ENCODE data around the gene SSX1. TPM values are rescaled to one million over a fixed set of nuclear protein-coding genes. Genes with fewer than 3 reads are reported as not detected.
"Not testable (repeated sequence)": the region's sequence is repeated elsewhere in the genome, so short reads cannot be mapped to it uniquely, and the experiment has no call there.

The SSX1 gene, protein sequence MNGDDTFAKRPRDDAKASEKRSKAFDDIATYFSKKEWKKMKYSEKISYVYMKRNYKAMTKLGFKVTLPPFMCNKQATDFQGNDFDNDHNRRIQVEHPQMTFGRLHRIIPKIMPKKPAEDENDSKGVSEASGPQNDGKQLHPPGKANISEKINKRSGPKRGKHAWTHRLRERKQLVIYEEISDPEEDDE
- under 1 TPM in 2 of 3 donors, not detected in 1; 0.16 to 0.23 TPM for total RNA-seq

DNA sequence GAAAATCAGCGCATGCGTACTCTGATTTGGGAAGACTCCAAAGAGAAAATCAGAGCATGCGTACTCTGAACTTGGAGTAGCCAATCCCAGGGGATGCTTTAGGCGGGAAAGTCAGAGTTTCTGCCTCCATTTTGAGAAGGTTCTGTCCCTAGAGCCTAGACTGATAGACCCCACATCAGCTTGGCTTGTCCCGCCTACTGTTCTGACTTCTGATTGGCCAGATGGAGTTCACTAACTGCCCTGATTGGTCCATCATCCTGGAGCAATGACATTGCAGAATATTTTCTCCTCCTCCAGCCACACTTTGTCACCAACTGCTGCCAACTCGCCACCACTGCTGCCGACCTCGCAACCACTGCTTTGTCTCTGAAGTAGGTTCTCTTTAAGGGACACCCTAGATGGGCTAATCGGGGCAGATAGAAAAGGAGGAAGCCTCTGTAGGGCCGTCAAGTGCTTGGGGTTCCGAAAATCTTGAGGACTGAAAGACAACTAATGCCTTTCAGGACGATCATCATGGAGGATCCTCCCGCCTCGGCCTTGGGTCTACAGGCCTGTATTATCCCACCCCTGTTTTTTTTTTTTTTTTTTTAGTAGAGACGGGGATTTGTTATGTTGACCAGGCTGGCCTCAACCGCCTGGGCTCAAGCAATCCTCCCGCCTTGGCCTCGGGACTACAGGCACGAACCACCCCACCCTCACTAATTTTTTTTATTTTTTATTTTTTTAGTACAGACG is at the start of gene SSX1:
TSS of gene SSX1 (plus strand) at position 331 of the 735 bp plus-strand sequence. CDS start 1,850 bp downstream, outside the sequence.
- not testable (repeated sequence) for ATAC-seq; H3K36me3 Mint-ChIP-seq (ENCODE audit: insufficient read depth); H3K4me1 Mint-ChIP-seq (ENCODE audit: low read depth); DNase-seq; H3K27me3 Mint-ChIP-seq (ENCODE audit: low read depth); H3K4me3 Mint-ChIP-seq; H3K9me3 Mint-ChIP-seq

DNA sequence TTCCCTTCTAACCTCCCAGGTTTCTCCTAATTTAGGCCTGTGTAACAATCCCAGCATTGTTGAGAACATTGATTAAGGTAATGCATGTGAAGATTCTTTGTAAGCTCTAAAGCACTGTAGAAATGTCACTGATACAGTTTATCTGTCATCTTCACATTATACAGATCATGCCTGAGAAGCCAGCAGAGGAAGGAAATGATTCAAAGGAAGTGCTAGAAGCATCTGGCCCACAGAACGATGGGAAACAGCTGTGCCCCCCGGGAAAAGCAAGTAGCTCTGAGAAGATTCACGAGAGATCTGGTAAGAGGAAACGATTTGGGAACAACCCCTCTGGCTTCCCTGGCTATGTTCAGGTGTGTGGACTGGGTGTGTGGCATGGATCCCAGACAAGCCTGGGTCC is 40.9 kb upstream of the SSX1 start:
- H3K4me1 Mint-ChIP-seq (ENCODE audit: low read depth); ATAC-seq; H3K27me3 Mint-ChIP-seq (ENCODE audit: low read depth); DNase-seq; H3K9me3 Mint-ChIP-seq; H3K4me3 Mint-ChIP-seq; H3K36me3 Mint-ChIP-seq (ENCODE audit: insufficient read depth): not testable (repeated sequence)

DNA sequence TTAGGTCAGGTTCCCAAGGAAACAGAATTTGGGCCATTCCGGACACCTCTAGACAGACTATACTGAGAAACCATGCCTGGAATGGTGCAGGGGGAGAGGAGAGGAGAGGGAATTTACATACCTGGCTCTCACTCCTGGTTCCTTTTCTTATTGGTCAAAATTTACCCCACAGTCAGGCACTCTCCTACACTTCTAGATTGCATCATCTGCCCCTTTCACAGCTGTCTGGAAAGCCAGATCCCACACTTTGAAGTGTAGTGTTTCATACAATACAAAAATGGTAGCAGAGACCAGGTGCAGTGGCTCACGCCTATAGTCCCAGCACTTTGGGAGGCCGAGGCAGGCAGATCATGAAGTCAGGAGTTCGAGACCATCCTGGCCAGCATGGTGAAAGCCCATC is 31.0 kb upstream of the SSX1 start:
- H3K4me1 Mint-ChIP-seq (ENCODE audit: low read depth); H3K9me3 Mint-ChIP-seq; ATAC-seq; H3K4me3 Mint-ChIP-seq; DNase-seq; H3K27me3 Mint-ChIP-seq (ENCODE audit: low read depth); H3K36me3 Mint-ChIP-seq (ENCODE audit: insufficient read depth): not testable (repeated sequence)

DNA sequence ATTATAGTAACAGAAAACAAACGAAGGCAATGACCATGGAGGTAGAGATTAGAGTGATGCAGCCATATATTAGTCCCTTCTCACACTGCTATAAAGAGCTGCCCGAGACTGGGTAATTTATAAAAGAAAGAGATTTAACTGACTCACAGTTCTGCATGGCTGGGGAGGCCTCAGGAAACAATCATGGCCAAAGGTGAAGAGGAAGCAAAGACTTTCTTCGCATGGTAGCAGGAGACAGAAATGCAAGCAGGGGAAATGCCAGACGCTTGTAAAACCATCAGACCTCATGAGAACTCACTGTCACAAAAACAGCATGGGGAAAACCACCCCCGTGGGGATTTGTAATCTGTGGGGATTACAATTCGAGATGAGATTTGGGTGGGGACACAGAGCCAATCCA is 2.2 kb upstream of the SSX1 start:
- not testable (repeated sequence) for H3K4me3 Mint-ChIP-seq; DNase-seq; H3K36me3 Mint-ChIP-seq (ENCODE audit: insufficient read depth); H3K9me3 Mint-ChIP-seq; ATAC-seq; H3K27me3 Mint-ChIP-seq (ENCODE audit: low read depth); H3K4me1 Mint-ChIP-seq (ENCODE audit: low read depth)

DNA sequence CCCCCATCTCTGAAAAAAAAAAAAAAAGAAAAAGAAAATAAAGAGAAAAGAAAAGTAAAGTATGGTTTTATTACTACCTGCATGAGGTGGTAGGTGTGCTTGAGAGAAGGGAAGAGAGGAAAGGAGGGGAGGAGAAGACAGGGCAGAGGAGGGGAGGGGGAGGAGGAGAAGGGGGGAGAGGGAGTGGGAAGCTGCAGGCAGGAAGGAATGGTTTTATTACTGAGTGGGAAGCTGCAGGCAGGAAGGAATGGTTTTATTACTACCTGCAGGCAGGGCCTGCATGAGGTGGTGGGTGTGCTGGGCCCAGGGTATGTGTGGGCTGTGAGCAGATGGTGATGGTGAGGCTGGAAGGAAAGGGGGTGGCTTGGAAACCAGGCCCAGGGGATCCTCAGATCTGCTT is 19.2 kb downstream of the SSX1 start:
- not testable (repeated sequence) for H3K36me3 Mint-ChIP-seq (ENCODE audit: insufficient read depth); ATAC-seq; DNase-seq; H3K4me1 Mint-ChIP-seq (ENCODE audit: low read depth); H3K27me3 Mint-ChIP-seq (ENCODE audit: low read depth); H3K4me3 Mint-ChIP-seq; H3K9me3 Mint-ChIP-seq

DNA sequence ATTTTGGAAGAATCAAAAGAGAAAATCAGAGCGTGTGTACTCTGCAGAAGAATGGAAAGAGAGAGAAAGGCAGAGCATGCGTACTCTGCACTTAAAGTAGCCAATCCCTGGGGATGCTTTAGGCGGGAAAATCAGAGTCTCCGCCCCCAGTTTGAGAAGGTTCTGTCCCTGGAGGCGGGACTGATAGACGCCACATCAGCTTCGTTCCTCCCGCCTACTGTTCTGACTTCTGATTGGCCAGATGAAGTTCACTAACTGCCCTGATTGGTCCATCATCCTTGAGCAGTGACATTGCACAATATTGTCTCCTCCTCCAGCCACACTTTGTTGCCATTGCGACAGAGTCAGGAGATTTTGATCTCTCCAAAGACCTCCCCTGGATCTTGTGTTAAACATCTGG is 23.8 kb downstream of the SSX1 start:
- ATAC-seq: no peak
- no peaks in the 10 kb centered on the region for H3K27me3 Mint-ChIP-seq (ENCODE audit: low read depth)
- H3K36me3 Mint-ChIP-seq (ENCODE audit: insufficient read depth): no peaks in the 10 kb centered on the region
- H3K9me3 Mint-ChIP-seq: no peaks in the 10 kb centered on the region
- H3K4me3 Mint-ChIP-seq: no peak overlapping the region
- no peaks in the 10 kb centered on the region for H3K4me1 Mint-ChIP-seq (ENCODE audit: low read depth)
- no peak for DNase-seq

DNA sequence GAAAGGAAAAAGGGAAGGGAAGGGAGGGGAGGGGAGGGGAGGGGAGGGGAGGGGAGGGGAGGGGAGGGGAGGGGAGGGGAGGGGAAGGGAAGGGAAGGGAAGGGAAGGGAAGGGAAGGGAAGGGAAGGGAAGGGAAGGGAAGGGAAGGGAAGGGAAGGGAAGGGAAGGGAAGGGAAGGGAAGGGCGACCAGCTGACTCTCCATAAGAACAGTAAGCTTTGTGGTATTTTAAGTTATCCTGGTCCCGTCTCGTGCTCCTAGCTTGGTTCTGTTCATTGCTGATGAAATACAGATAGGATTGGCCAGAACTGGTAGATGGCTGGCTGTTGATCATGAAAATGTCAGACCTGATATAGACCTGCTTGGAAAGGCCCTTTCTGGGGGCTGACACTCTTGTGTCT is 25.5 kb downstream of the SSX1 start:
- not testable (repeated sequence) for H3K9me3 Mint-ChIP-seq; H3K27me3 Mint-ChIP-seq (ENCODE audit: low read depth); DNase-seq; ATAC-seq; H3K4me1 Mint-ChIP-seq (ENCODE audit: low read depth); H3K36me3 Mint-ChIP-seq (ENCODE audit: insufficient read depth); H3K4me3 Mint-ChIP-seq

DNA sequence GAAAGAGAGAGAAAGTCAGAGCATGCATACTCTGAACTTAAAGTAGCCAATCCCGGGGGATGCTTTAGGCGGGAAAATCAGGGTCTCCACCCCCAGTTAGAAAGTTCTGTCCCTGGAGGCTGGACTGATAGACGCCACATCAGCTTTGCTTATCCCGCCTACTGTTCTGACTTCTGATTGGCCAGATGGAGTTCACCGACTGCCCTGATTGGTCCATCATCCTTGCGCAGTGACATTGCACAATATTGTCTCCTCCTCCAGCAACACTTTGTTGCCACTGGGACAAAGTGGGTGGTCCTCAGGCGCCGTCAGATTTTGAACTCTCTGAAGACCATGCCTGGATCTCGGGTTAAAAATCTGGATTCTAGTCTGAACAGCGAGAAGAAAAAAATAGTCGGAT is 51.0 kb downstream of the SSX1 start:
- Mint-ChIP-seq H3K36me3 (ENCODE audit: insufficient read depth) (no peaks in the 10 kb centered on the region), H3K4me1 (ENCODE audit: low read depth) (no peaks in the 10 kb centered on the region)
- ATAC-seq: no peak

DNA sequence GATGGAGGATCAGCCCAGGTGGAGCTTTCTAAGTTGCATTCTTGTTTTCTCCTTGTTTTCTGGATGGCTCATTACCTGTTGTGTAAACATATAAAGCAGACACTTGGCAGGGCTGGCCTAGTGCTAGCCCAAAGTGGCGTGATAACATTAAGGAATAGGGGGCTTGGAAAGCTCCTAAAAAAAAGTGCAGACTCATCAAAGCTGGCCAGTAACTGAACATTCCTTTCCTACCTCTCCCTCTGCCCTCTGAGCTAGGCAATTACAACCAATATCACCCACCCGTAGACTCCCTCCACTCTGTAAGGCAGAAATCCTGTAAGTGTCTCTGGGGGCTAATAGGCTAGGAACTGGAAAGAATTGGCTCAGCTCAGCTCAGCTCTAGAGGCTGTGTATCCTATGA is 58.8 kb downstream of the SSX1 start:
- ATAC-seq; DNase-seq; H3K4me1 Mint-ChIP-seq (ENCODE audit: low read depth); H3K27me3 Mint-ChIP-seq (ENCODE audit: low read depth); H3K9me3 Mint-ChIP-seq; H3K4me3 Mint-ChIP-seq; H3K36me3 Mint-ChIP-seq (ENCODE audit: insufficient read depth): not testable (repeated sequence)

More for the DNA sequence above, 51.0 kb downstream of the SSX1 start:
- Mint-ChIP-seq H3K4me3 (no peak overlapping the region), H3K9me3 (no peaks in the 10 kb centered on the region), H3K27me3 (ENCODE audit: low read depth) (peaks cover 7% of the 10 kb centered on the region)
- no peak for DNase-seq

Other genes starting within 250 kb of the SSX1 start
- not detected for gene SPACA5, start 248.4 kb upstream of the SSX1 start, total RNA-seq
- gene ZNF630, start 183.8 kb upstream of the SSX1 start, total RNA-seq: under 1 TPM; 0.25 to 0.84 (median 0.42) TPM
- gene SPACA5B, start 124.8 kb upstream of the SSX1 start, total RNA-seq: not detected
- not detected for gene SSX5, start 58.6 kb upstream of the SSX1 start, total RNA-seq
- not detected for gene SSX3, start 101.3 kb downstream of the SSX1 start, total RNA-seq
- gene SSX4, start 128.1 kb downstream of the SSX1 start, total RNA-seq: not detected
- not detected for gene SSX4B, start 156.6 kb downstream of the SSX1 start, total RNA-seq
- 100 to 1,000 TPM; 247 to 282 (median 271) TPM for gene SLC38A5, start 214.9 kb downstream of the SSX1 start, total RNA-seq
- gene FTSJ1, start 220.8 kb downstream of the SSX1 start, total RNA-seq: 100 to 1,000 TPM; 130 to 147 (median 134) TPM